GM12878 (cell line): Measurements from ENCODE around the gene MYH9. TPM values are rescaled to one million over a fixed set of nuclear protein-coding genes. Genes with fewer than 3 reads are reported as not detected.

Source experiments
- ATF3 ChIP-seq: IDR thresholded peaks from 2 replicates; pipeline ENCODE4 v1.6.1; 2011; ENCODE audit warnings: low read depth, mild to moderate bottlenecking, low read length, moderate library complexity, borderline replicate concordance; ENCODE audit errors: extremely low read depth
- BCL11A ChIP-seq: IDR thresholded peaks from 2 replicates; pipeline ENCODE4 v1.6.1; 2011; ENCODE audit warnings: low read depth, low read length
- BCL3 ChIP-seq: IDR thresholded peaks from 2 replicates; pipeline ENCODE4 v1.6.1; 2011; ENCODE audit warnings: borderline replicate concordance, low read depth, mild to moderate bottlenecking, moderate library complexity, low read length; ENCODE audit not compliant: insufficient read depth, poor library complexity, severe bottlenecking
- CTCF ChIP-seq, 3 experiments: IDR thresholded peaks in 2 of 3; conservative IDR thresholded peaks in 1 of 3; 2 replicates each; pipeline ENCODE4 v1.5.1; 2011; ENCODE audit warnings: low read depth in 3 of 3, low read length in 3 of 3, mild to moderate bottlenecking in 3 of 3, control low read depth in 2 of 3, moderate library complexity in 2 of 3, inconsistent platforms in 1 of 3, mixed read lengths in 1 of 3; ENCODE audit not compliant: control insufficient read depth in 2 of 3, insufficient read depth in 1 of 3; ENCODE audit errors: extremely low read depth in 1 of 3
- FOS ChIP-seq: IDR thresholded peaks from 3 replicates; pipeline ENCODE4 v1.6.1; 2011; ENCODE audit warnings: borderline replicate concordance; ENCODE audit not compliant: insufficient read length; ENCODE audit errors: extremely low read depth
- HDGF ChIP-seq: fragments of 450-650 bp; IDR thresholded peaks from 2 replicates; pipeline ENCODE4 v1.6.1; 2016; ENCODE audit warnings: antibody characterized with exemption
- HSF1 ChIP-seq: fragments of 150-350 bp; IDR thresholded peaks from 2 replicates; pipeline ENCODE4 v1.6.1; 2014; ENCODE audit warnings: mild to moderate bottlenecking, low read depth, low read length
- MTA2 ChIP-seq: fragments of 450-650 bp; IDR thresholded peaks from 2 replicates; pipeline ENCODE4 v1.6.1; 2016; ENCODE audit warnings: low read depth, mild to moderate bottlenecking, moderate library complexity
- MXI1 ChIP-seq: fragments of 150-350 bp; IDR thresholded peaks from 2 replicates; pipeline ENCODE4 v1.6.1; 2011; ENCODE audit warnings: low read depth, mild to moderate bottlenecking, inconsistent platforms, low read length, improper control_type of control experiment
- RAD51 ChIP-seq: fragments of 450-650 bp; IDR thresholded peaks from 2 replicates; pipeline ENCODE4 v1.6.1; 2016; ENCODE audit warnings: moderate library complexity, mild to moderate bottlenecking, inconsistent platforms
- SREBF2 ChIP-seq: IDR thresholded peaks from 2 replicates; pipeline ENCODE4 v1.6.1; 2012; ENCODE audit warnings: mild to moderate bottlenecking, low read length
- TAF1 ChIP-seq: IDR thresholded peaks from 2 replicates; pipeline ENCODE4 v1.6.1; 2011; ENCODE audit warnings: mild to moderate bottlenecking, low read depth, low read length, borderline replicate concordance
- TCF3 ChIP-seq: IDR thresholded peaks from 2 replicates; pipeline ENCODE4 v1.6.1; 2012; ENCODE audit warnings: low read depth, mild to moderate bottlenecking, low read length, borderline replicate concordance; ENCODE audit not compliant: insufficient read depth
- YY1 ChIP-seq: IDR thresholded peaks from 2 replicates; pipeline ENCODE4 v1.6.1; 2011; ENCODE audit warnings: low read depth, mild to moderate bottlenecking, low read length
- ZBED1 ChIP-seq: IDR thresholded peaks from 2 replicates; pipeline ENCODE4 v1.6.1; 2016; ENCODE audit warnings: borderline replicate concordance
- ZSCAN29 ChIP-seq: fragments of 450-650 bp; IDR thresholded peaks from 2 replicates; pipeline ENCODE4 v1.6.1; 2017; ENCODE audit warnings: mild to moderate bottlenecking, moderate library complexity
- polyA plus RNA-seq, 11 experiments: library from polyadenylated mRNA; depleted of rRNA in 4 of 11; unstranded in 6 of 11; stranded (reverse) in 5 of 11; fragments of >200 nt; fragmentation: Nextera tagmentation in 4 of 11; fragmentation: Illumina TruSeq in 1 of 11; extraction: Ambion mirVana in 4 of 11; extraction: Trizol in 1 of 11; gene quantifications; 1 replicate in 1 of 11; 2 replicates in 10 of 11; pipeline versions ENCODE4 v1.2.1 to v1.2.3, GENCODE V29; 2011 to 2016; ENCODE audit warnings: inconsistent platforms in 2 of 11, missing spikeins in 2 of 11, low read depth in 1 of 11
- total RNA-seq, 4 experiments: library from RNA; depleted of rRNA in 3 of 4; stranded (reverse); fragments of >200 nt in 3 of 4; fragmentation: Illumina TruSeq in 1 of 4; extraction: Trizol in 1 of 4; gene quantifications; 2 replicates each; pipeline versions ENCODE4 v1.2.1 to v1.2.3, GENCODE V29; 2013 to 2021
- TF ChIP-seq, protein P1 (sequence below): IDR thresholded peaks from 2 replicates; pipeline ENCODE4 v1.6.1; 2011; ENCODE audit warnings: borderline replicate concordance, low read depth, mild to moderate bottlenecking, moderate library complexity, mixed read lengths, low read length; ENCODE audit not compliant: insufficient read depth; ENCODE audit errors: extremely low read length
- TF ChIP-seq, protein P2 (sequence below): IDR thresholded peaks from 2 replicates; pipeline ENCODE4 v1.6.1; 2012; ENCODE audit warnings: low read depth, low read length, improper control_type of control experiment
- TF ChIP-seq, protein P3 (sequence below): fragments of 450-650 bp; IDR thresholded peaks from 2 replicates; pipeline ENCODE4 v1.6.1; 2018; ENCODE audit warnings: borderline replicate concordance, mild to moderate bottlenecking; ENCODE audit not compliant: partially characterized antibody

Gene MYH9
- total and polyA plus RNA-seq, 10 of the 15 experiments (the other 5 are each of a cell fraction or from before 2014, with no cell fraction given), result 5.1 to 525 (median 145) TPM

GRCh38 chr22:36328635-36329253 is 59.0 kb downstream of the MYH9 start (continued):
- TF ChIP-seq, protein P1, sequence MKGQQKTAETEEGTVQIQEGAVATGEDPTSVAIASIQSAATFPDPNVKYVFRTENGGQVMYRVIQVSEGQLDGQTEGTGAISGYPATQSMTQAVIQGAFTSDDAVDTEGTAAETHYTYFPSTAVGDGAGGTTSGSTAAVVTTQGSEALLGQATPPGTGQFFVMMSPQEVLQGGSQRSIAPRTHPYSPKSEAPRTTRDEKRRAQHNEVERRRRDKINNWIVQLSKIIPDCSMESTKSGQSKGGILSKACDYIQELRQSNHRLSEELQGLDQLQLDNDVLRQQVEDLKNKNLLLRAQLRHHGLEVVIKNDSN, result no peak
- no peak for TF ChIP-seq SREBF2
- no peak for TF ChIP-seq TAF1
- no peak for TF ChIP-seq ZSCAN29
- 0 out of 2 replicates have a peak, but pooled peaks have one; percentile 56 for TF ChIP-seq HDGF
- peak; percentile 83 for TF ChIP-seq MXI1
- no peak for TF ChIP-seq ZBED1
- no peak for TF ChIP-seq FOS
- no peak for TF ChIP-seq YY1
- TF ChIP-seq, protein P2, sequence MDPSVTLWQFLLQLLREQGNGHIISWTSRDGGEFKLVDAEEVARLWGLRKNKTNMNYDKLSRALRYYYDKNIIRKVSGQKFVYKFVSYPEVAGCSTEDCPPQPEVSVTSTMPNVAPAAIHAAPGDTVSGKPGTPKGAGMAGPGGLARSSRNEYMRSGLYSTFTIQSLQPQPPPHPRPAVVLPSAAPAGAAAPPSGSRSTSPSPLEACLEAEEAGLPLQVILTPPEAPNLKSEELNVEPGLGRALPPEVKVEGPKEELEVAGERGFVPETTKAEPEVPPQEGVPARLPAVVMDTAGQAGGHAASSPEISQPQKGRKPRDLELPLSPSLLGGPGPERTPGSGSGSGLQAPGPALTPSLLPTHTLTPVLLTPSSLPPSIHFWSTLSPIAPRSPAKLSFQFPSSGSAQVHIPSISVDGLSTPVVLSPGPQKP, result no peak
- no peak for TF ChIP-seq BCL3
- peak; percentile 70; the same call in 1 of the 2 replicates for TF ChIP-seq BCL11A
- TF ChIP-seq TCF3, result peak; percentile 91
- no peak for TF ChIP-seq ATF3
- peak; percentile 36; the same call in 1 of the 2 replicates for TF ChIP-seq RAD51
- no peak for TF ChIP-seq CTCF (IDR thresholded peaks at IDR 0.05 in 2 of 3, conservative IDR thresholded peaks at IDR 0.05 in 1 of 3; ENCODE audit: control insufficient read depth in 2 of 3, extremely low read depth in 1 of 3, insufficient read depth in 1 of 3, low read depth in 3 of 3, low read length in 3 of 3)
- TF ChIP-seq MTA2, result peak; percentile 61; the same call in 1 of the 2 replicates
- TF ChIP-seq, protein P3, sequence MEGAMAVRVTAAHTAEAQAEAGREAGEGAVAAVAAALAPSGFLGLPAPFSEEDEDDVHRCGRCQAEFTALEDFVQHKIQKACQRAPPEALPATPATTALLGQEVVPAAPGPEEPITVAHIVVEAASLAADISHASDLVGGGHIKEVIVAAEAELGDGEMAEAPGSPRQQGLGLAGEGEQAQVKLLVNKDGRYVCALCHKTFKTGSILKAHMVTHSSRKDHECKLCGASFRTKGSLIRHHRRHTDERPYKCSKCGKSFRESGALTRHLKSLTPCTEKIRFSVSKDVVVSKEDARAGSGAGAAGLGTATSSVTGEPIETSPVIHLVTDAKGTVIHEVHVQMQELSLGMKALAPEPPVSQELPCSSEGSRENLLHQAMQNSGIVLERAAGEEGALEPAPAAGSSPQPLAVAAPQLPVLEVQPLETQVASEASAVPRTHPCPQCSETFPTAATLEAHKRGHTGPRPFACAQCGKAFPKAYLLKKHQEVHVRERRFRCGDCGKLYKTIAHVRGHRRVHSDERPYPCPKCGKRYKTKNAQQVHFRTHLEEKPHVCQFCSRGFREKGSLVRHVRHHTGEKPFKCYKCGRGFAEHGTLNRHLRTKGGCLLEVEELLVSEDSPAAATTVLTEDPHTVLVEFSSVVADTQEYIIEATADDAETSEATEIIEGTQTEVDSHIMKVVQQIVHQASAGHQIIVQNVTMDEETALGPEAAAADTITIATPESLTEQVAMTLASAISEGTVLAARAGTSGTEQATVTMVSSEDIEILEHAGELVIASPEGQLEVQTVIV, result no peak
- TF ChIP-seq HSF1, result no peak
